Panc1 (cell line): ENCODE measurements around the gene ATG10. TPM values are rescaled to one million over a fixed set of nuclear protein-coding genes. Genes with fewer than 3 reads are reported as not detected.

Source experiments
- ATAC-seq: fragments of 200-7000 bp; cut with Tn5 transposase; 2 replicates; pipeline ENCODE4 v1.9.1; 2020; ENCODE audit warnings: mild to moderate bottlenecking, moderate library complexity
- BruUV-seq: library from RNA; stranded (reverse); fragments of 400-500 nt; replicated peaks from 2 replicates; lab custom pipeline; 2021; lab: Mats Ljungman, UMichigan
- CTCF ChIA-PET: fragments of 300-600 bp; sonication (Branson Sonifier 250); formaldehyde crosslinking; loops from one replicate; lab custom pipeline; 2022; ENCODE audit warnings: antibody characterized with exemption; lab: Charles Lee
- POLR2A ChIA-PET: fragments of 300-600 bp; sonication (Branson Sonifier 250); formaldehyde crosslinking; loops from one replicate; lab custom pipeline; 2022; ENCODE audit warnings: antibody characterized with exemption; lab: Charles Lee
- DNase-seq: peaks from one replicate; pipeline ENCODE4 v3.0.0-alpha.2; 2010; ENCODE audit warnings: low read depth, low spot score
- H3K27ac ChIP-seq: 2 replicates; pipeline ENCODE4 v1.5.1; 2011; ENCODE audit warnings: mild to moderate bottlenecking, low read length, inconsistent platforms
- H3K27me3 ChIP-seq: fragments of 200-500 bp; sonication (Bioruptor generic); 2 replicates; pipeline ENCODE4 v1.6.0; 2014; ENCODE audit warnings: low read length, inconsistent platforms; ENCODE audit not compliant: control insufficient read depth, insufficient read depth
- H3K36me3 ChIP-seq: fragments of 200-500 bp; sonication (Bioruptor generic); 2 replicates; pipeline ENCODE4 v1.5.1; 2014; ENCODE audit warnings: inconsistent platforms, mild to moderate bottlenecking, low read length, moderate library complexity; ENCODE audit not compliant: control insufficient read depth, insufficient read depth
- H3K4me1 ChIP-seq: 2 replicates; pipeline ENCODE4 v1.5.1; 2011; ENCODE audit warnings: inconsistent platforms, mild to moderate bottlenecking, low read length, moderate library complexity; ENCODE audit not compliant: control insufficient read depth, insufficient read depth
- H3K4me3 ChIP-seq, 2 experiments: 2 replicates each; pipeline ENCODE4 v1.5.1; 2011 to 2012; ENCODE audit warnings: low read depth in 2 of 2, low read length in 2 of 2, mild to moderate bottlenecking in 2 of 2, inconsistent platforms in 1 of 2, moderate library complexity in 1 of 2
- H3K9me3 ChIP-seq: fragments of 200-500 bp; sonication (Bioruptor generic); 2 replicates; pipeline ENCODE4 v1.5.1; 2014; ENCODE audit warnings: low read depth, mild to moderate bottlenecking, inconsistent platforms, low read length, moderate library complexity; ENCODE audit not compliant: control insufficient read depth, insufficient read depth
- POLR2AphosphoS5 ChIP-seq: IDR thresholded peaks from 2 replicates; pipeline ENCODE4 v1.6.1; 2012; ENCODE audit warnings: mild to moderate bottlenecking, low read depth, low read length, moderate library complexity
- SIN3A ChIP-seq: IDR thresholded peaks from 2 replicates; pipeline ENCODE4 v1.6.1; 2012; ENCODE audit warnings: low read depth, mild to moderate bottlenecking, low read length, moderate library complexity, borderline replicate concordance; ENCODE audit not compliant: insufficient read depth
- TCF7L2 ChIP-seq: IDR thresholded peaks from 2 replicates; pipeline ENCODE4 v1.6.1; 2011; ENCODE audit warnings: mild to moderate bottlenecking, low read depth, low read length, inconsistent platforms
- in situ Hi-C: cut with HindIII; loops from 2 replicates; pipeline ENCODE4 v1.10.0; 2016; ENCODE audit warnings: low sequenced_read_pairs, low pct_unique_long_range_greater_than_20kb
- intact Hi-C: fragments of 100-400 bp; cut with micrococcal nuclease; formaldehyde crosslinking; loops from one replicate; pipeline ENCODE4 v1.10.0; 2022; ENCODE audit not compliant: unreplicated experiment
- total RNA-seq: library from RNA; stranded (reverse); gene quantifications from one replicate; pipeline ENCODE4 v1.2.1, GENCODE V29; 2021; ENCODE audit not compliant: unreplicated experiment
- TF ChIP-seq, protein P1 (sequence below): fragments of 450-650 bp; IDR thresholded peaks from 2 replicates; pipeline ENCODE4 v1.5.1; 2017; ENCODE audit warnings: mild to moderate bottlenecking
- TF ChIP-seq, protein P2 (sequence below), 2 experiments: IDR thresholded peaks; 2 replicates each; pipeline ENCODE4 v1.6.1; 2011 to 2012; ENCODE audit warnings: low read depth in 2 of 2, control low read depth in 1 of 2, low read length in 1 of 2, mild to moderate bottlenecking in 1 of 2, moderate library complexity in 1 of 2; ENCODE audit not compliant: insufficient read depth in 1 of 2

The ATG10 gene
- total RNA-seq, 1 experiment from 2014 or later = 14.0 TPM

DNA sequence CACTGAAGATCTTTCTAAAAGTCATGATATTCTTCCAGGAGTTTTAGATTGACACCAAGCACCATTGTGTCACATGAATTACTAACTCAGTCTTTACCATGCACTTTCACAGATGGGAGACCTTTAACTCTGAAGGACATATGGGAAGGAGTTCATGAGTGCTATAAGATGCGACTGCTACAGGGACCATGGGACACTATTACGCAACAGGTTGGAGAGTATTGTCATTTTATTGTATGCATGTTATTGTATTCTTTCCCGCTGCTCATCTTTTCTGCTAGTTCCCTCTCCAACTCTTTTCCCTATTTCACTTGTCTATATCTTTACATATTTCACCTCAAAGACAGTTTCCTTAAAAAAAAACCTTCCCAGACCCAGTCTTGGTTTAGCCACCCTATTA is 206.6 kb downstream of the ATG10 start:
- POLR2A ChIA-PET = no interaction called here
- CTCF ChIA-PET = no interaction called here
- intact Hi-C loops = no loop called here

DNA sequence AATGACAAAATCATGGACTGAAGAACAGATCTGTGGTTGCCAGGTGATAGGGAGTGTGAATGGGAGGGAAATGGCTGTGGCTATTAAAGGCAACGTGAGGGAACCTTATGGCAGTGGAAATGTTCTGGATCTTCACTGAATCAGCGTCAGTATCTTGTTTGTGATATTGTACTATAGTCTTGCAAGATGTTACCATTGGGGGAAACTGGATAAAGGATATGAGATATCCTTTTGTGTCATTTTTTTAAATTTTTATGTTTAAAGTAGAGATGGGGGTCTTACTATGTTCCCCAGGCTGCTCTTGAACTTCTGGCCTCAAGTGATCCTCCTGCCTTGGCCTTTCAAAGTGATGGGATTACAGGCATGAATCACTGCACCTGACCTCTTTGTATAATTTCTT is 210.8 kb downstream of the ATG10 start:
- intact Hi-C loops (no loop called here), in situ Hi-C loops (no loop called here)
- no peak for ATAC-seq
- no peaks in the 10 kb centered on the region for H3K27me3 ChIP-seq
- TF ChIP-seq, protein P1, sequence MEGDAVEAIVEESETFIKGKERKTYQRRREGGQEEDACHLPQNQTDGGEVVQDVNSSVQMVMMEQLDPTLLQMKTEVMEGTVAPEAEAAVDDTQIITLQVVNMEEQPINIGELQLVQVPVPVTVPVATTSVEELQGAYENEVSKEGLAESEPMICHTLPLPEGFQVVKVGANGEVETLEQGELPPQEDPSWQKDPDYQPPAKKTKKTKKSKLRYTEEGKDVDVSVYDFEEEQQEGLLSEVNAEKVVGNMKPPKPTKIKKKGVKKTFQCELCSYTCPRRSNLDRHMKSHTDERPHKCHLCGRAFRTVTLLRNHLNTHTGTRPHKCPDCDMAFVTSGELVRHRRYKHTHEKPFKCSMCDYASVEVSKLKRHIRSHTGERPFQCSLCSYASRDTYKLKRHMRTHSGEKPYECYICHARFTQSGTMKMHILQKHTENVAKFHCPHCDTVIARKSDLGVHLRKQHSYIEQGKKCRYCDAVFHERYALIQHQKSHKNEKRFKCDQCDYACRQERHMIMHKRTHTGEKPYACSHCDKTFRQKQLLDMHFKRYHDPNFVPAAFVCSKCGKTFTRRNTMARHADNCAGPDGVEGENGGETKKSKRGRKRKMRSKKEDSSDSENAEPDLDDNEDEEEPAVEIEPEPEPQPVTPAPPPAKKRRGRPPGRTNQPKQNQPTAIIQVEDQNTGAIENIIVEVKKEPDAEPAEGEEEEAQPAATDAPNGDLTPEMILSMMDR = no peak
- TF ChIP-seq SIN3A (no peak), POLR2AphosphoS5 (no peak), TCF7L2 (no peak)
- TF ChIP-seq, protein P2, sequence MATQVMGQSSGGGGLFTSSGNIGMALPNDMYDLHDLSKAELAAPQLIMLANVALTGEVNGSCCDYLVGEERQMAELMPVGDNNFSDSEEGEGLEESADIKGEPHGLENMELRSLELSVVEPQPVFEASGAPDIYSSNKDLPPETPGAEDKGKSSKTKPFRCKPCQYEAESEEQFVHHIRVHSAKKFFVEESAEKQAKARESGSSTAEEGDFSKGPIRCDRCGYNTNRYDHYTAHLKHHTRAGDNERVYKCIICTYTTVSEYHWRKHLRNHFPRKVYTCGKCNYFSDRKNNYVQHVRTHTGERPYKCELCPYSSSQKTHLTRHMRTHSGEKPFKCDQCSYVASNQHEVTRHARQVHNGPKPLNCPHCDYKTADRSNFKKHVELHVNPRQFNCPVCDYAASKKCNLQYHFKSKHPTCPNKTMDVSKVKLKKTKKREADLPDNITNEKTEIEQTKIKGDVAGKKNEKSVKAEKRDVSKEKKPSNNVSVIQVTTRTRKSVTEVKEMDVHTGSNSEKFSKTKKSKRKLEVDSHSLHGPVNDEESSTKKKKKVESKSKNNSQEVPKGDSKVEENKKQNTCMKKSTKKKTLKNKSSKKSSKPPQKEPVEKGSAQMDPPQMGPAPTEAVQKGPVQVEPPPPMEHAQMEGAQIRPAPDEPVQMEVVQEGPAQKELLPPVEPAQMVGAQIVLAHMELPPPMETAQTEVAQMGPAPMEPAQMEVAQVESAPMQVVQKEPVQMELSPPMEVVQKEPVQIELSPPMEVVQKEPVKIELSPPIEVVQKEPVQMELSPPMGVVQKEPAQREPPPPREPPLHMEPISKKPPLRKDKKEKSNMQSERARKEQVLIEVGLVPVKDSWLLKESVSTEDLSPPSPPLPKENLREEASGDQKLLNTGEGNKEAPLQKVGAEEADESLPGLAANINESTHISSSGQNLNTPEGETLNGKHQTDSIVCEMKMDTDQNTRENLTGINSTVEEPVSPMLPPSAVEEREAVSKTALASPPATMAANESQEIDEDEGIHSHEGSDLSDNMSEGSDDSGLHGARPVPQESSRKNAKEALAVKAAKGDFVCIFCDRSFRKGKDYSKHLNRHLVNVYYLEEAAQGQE (IDR thresholded peaks at IDR 0.05; ENCODE audit: insufficient read depth in 1 of 2, low read depth in 2 of 2, low read length in 1 of 2) = no peak
- H3K27ac ChIP-seq = no peak overlapping the region
- no peak overlapping the region for H3K4me3 ChIP-seq
- no peak for DNase-seq
- no peaks in the 10 kb centered on the region for H3K36me3 ChIP-seq
- no peaks in the 10 kb centered on the region for H3K9me3 ChIP-seq
- BruUV-seq = no TSS peak
- no peaks in the 10 kb centered on the region for H3K4me1 ChIP-seq
- CTCF ChIA-PET = no interaction called here
- POLR2A ChIA-PET = no interaction called here

More for the DNA sequence above, 206.6 kb downstream of the ATG10 start:
- H3K9me3 ChIP-seq = no peaks in the 10 kb centered on the region
- no TSS peak for BruUV-seq
- no peaks in the 10 kb centered on the region for H3K27me3 ChIP-seq
- H3K4me1 ChIP-seq = no peaks in the 10 kb centered on the region
- ATAC-seq = no peak
- H3K4me3 ChIP-seq = no peak overlapping the region
- in situ Hi-C loops = no loop called here
- TF ChIP-seq, protein P2 (IDR thresholded peaks at IDR 0.05; ENCODE audit: insufficient read depth in 1 of 2, low read depth in 2 of 2, low read length in 1 of 2) = no peak
- TF ChIP-seq SIN3A = no peak
- TF ChIP-seq, protein P1 = no peak
- TF ChIP-seq POLR2AphosphoS5 = no peak
- TF ChIP-seq TCF7L2 = no peak
- no peaks in the 10 kb centered on the region for H3K36me3 ChIP-seq
- no peak for DNase-seq
- H3K27ac ChIP-seq = no peak overlapping the region
